HG03565 (cell line): ENCODE data around the gene COX5A.
"Not testable (repeated sequence)": the region's sequence is repeated elsewhere in the genome, so short reads cannot be mapped to it uniquely, and the experiment has no call there.

Experiments used
- ATAC-seq: cut with Tn5 transposase; IDR thresholded peaks from one replicate; pipeline ENCODE4 v1.9.1; 2021; ENCODE audit warnings: mild to moderate bottlenecking, moderate library complexity; ENCODE audit not compliant: unreplicated experiment

COX5A gene

GRCh38 chr15:74955796-74956647 lies 18.1 kb upstream of the COX5A start:
- ATAC-seq: peak; percentile 42

GRCh38 chr15:74955017-74955416 lies 17.1 kb upstream of the COX5A start:
- no peak for ATAC-seq

- ATAC-seq: no peak
Observed at GRCh38 chr15:74954515-74954914, 16.6 kb upstream of the COX5A start.

DNA sequence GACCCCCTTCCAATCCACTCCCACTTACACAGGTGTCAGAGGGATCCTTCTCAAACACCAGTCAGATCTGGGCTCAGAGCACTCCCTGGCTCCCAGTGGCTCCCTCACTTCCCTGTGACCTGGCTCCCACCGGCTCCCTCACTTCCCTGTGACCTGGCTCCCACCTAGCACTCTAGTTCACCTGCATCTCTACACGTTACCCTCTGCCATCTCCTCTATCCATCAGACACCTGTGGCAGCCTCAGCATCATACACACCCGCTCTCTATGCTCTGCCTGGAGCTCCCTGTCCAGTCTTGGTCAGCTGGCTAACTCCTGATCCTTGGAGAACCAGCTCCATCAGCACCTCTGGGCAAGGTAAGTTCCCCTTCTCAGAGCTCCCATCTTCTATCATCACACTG lies 13.1 kb upstream of the COX5A start:
- no peak for ATAC-seq

GRCh38 chr15:74950078-74950908 lies 12.4 kb upstream of the COX5A start:
- no peak for ATAC-seq

DNA sequence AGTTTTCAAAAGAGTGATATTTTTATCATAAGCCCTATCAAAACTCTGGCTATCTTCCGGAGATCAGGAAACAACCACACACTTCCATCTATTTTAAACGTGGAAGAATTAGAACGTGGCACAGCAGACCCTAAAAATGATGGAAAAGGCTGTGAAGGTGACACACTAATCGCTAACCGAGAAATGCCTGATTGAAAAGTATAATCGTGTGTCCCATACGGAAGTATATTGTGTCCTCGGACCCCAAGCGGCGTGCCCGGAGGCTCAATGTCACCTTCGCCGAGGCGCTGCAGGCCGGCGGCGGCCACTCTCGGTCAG lies 642 bp downstream of the COX5A start:
- ATAC-seq: no peak

- ATAC-seq: not testable (repeated sequence)
Observed at GRCh38 chr15:74935193-74935592, 2.7 kb downstream of the COX5A start.

DNA sequence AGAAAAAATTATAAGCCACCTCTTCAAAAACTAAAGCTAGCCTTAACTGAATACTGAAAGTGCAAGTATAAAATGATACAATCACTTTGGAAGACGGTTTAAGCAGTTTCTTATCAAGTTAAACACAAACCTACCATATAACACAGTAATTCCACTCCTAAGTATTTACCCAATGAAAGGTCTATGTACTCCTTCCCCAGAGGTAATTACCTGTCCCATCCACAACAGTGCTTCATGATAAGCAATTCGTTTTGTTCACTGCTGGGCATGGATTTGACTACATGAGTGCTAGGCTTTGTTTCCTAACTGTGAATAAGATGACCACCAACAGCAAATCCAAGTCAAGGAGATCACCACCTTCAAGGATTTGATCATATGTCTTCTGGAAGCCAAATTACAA lies 4.3 kb downstream of the COX5A start:
- no peak for ATAC-seq

GRCh38 chr15:74928771-74929198 lies 9.1 kb downstream of the COX5A start:
- no peak for ATAC-seq

- no peak for ATAC-seq
Observed at GRCh38 chr15:74924525-74924924, 13.3 kb downstream of the COX5A start.

- ATAC-seq: no peak
Observed at GRCh38 chr15:74920456-74920855, 17.4 kb downstream of the COX5A start.

DNA sequence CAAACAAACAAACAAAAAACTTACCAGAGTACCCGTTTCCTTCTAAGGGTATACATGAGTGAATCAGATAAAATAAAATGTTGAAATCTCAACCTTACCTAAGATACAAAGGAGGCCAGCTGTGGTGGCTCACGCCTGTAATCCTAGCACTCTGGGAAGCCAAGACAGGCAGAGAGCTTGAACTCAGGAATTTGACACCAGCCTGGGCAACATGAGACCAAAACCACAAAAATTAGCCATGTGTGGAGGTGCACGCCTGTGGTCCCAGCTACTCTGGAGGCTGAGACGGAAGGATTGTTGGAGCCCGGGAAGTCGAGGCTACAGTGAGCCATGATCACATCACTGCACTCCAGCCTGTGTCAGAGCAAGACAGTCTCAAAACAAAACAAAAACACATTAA lies 20.2 kb downstream of the COX5A start:
- no peak for ATAC-seq

- ATAC-seq: not testable (repeated sequence)
Observed at GRCh38 chr15:74913799-74914198, 24.1 kb downstream of the COX5A start.

DNA sequence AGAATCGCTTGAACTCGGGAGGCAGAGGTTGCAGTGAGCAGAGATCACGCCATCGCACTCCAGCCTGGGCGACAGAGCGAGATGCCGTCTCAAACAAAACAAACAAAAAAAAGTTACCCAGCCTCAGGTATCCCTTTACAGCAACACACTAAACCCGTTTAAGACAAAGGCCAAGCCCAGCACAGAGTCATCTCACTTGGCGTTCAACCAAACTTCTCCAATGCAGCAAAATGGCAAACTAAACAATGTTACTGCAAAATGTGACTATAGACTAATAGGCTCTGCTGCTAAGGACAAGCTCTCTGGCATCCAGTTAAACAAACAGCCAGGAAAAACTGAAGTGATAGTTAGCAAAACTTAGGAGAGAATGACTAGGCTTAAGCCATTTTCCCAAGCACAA lies 24.8 kb downstream of the COX5A start:
- no peak for ATAC-seq

- no peak for ATAC-seq
Observed at GRCh38 chr15:74908635-74909034, 29.2 kb downstream of the COX5A start.

GRCh38 chr15:74907163-74907870 lies 30.6 kb downstream of the COX5A start:
- no peak for ATAC-seq

DNA sequence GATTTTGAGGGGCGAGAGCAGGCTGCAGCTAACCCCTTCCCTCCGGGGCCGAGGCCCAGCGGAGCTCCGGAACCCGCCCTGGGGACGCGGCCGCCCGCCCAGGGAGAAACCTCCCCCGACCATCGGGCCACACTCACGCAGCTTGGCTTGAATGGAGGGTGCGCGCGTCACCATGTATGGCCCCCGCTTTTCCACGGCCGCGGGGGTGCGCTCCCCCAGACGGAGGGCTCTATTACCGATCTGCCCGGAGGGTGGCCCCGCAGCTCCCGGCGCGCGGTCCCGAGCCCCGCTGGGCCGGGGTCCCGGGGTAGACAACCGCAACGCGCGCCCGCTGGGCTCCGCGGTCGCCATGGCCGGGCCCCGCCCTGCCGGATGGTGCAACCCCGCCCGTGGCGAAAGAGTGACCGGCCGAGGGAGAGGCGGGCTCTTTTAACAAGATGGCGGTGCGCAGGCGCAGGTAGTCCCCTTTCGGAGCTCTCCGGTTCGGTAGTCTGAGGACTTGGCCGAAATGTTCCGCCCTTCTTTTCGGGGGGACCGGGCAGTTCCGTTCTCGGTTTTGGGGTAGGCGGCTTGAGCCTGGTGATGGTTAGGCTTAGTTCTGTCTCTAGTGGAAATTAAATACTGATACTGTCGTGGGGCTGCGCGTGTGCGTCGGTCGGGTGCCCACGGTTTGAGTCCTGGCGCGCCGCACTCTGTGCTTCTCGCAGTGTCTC lies 31.3 kb downstream of the COX5A start, which contains the start of gene FAM219B:
Gene FAM219B (minus strand): TSS at position 402 of the 713 bp plus-strand sequence. CDS start 51 bp downstream, at position 351.
- ATAC-seq: peak; percentile 67

- ATAC-seq: no peak
Observed at GRCh38 chr15:74906067-74906449, 31.8 kb downstream of the COX5A start.

DNA sequence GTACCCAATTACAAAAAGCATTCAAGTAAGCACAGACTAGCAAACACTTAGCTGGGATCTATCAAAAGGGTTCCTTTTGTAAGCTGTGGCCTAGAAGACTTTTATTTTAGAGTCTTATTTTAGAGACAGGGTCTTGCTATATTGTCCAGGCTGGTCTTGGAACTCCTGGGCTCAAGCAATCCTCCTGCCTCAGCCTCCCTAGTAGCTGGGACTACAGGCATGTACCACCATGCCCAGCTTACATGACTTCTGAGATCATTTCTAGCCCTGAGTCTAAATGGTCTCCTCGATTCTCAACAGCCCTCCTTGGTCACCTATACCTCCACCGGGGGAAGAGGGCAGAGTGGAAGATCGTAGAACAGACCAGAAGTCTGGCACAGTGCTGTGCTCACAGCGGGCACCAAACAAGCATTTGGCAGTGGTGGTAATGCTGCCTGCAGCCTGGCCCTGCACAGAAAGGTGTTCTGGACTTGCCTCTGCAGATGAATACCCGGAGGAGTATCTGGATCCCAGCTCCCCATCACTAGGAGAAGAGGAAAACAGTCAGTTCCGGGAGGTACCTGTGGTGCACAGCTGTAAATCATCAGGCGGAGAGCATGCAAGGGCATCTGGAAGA lies 33.6 kb downstream of the COX5A start:
- no peak for ATAC-seq

DNA sequence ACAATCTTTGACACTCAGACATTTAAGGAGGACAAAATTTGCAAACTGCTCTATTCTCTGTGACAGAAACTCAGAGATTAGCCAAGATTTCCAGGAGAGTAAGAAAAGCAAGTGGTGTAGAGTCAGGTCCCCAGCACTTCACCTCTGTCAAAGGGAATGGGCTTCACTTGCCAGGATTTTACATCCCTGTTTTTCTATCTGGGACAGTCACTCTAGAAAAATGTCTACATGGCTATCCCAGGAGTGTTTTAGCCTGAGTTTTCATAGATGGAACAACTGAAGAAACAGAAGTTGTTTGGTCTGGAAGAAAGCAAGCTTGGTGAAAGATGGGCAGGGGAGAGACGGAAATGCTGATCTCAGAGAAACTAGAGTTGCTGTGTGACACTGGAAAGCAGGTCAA lies 34.2 kb downstream of the COX5A start:
- no peak for ATAC-seq
